Posterior cingulate gyrus (tissue), 11 donors: ENCODE results near the gene DGAT2L6.
"Not testable (repeated sequence)": the region's sequence is repeated elsewhere in the genome, so short reads cannot be mapped to it uniquely, and the experiment has no call there.

Experiments used
- DNase-seq, 10 donors: peaks; one replicate each; pipeline versions ENCODE4 v3.0.0 to v3.0.0-alpha.2; 2020 to 2021; ENCODE audit warnings: mixed read lengths in 3 of 10
- intact Hi-C: fragments of 100-400 bp; cut with DNase I; formaldehyde crosslinking; loops from one replicate; pipeline ENCODE4 v1.15.1; 2023

DGAT2L6 gene

GRCh38 chrX:70190225-70190624 is 12.9 kb downstream of the DGAT2L6 start:
- DNase-seq, result no peak
- intact Hi-C loops, result no loop called here

GRCh38 chrX:70196961-70197720 is 19.9 kb downstream of the DGAT2L6 start:
- intact Hi-C loops, result no loop called here
- DNase-seq, result no peak

DNA sequence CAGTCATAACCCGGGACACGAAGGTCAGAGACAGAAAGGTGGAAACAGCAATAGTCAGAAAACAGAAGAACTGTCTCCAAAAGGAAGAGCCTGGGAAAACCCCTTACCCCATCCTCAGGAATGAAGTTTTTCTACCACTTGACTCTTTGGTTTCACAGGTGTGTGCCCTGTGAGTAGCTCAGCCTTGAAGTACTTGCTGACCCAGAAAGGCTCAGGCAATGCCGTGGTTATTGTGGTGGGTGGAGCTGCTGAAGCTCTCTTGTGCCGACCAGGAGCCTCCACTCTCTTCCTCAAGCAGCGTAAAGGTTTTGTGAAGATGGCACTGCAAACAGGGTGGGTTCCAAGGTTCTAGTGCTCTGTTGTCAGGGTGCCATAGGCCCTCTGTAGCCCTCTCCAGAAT is 24.4 kb downstream of the DGAT2L6 start:
- intact Hi-C loops, result no loop called here
- no peak for DNase-seq

DNA sequence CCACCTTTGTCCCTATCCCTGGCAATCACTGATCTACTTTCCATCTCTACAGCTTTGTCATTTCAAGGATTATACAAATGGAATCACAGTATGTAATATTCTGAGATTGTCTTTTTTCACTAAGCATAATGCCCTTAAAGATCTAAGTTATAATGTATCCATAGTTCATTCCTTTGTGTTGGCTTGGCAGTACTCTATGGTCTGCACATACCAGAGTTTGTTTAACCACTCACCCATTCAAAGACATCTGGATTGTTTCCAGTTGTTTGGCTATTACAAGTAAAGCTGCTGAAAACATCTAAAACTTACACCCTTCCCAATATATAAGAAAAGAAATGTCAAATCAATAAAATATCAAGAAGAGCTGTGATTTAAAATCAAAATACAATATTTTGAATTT is 31.2 kb downstream of the DGAT2L6 start:
- intact Hi-C loops, result no loop called here
- no peak for DNase-seq

GRCh38 chrX:70209570-70209969 is 32.3 kb downstream of the DGAT2L6 start:
- intact Hi-C loops, DNase-seq: not testable (repeated sequence)

- no peak for DNase-seq
Measured at GRCh38 chrX:70219938-70220764, 42.9 kb downstream of the DGAT2L6 start.

GRCh38 chrX:70226048-70226447 is 48.8 kb downstream of the DGAT2L6 start:
- DNase-seq, result no peak
- intact Hi-C loops, result no loop called here

More at GRCh38 chrX:70219938-70220764, 42.9 kb downstream of the DGAT2L6 start:
- intact Hi-C loops, result no loop called here

GRCh38 chrX:70226687-70227086 is 49.4 kb downstream of the DGAT2L6 start:
- no peak for DNase-seq
- intact Hi-C loops, result no loop called here

GRCh38 chrX:70231666-70232065 is 54.4 kb downstream of the DGAT2L6 start:
- intact Hi-C loops, result no loop called here
- DNase-seq, result no peak

- intact Hi-C loops, result no loop called here
- DNase-seq, result no peak
Measured at GRCh38 chrX:70234355-70234754, 57.1 kb downstream of the DGAT2L6 start, which contains the start of gene AWAT1. Gene AWAT1, plus strand, starts transcription at chrX:70234655. Its CDS starts 41 bp downstream, at chrX:70234696.

DNA sequence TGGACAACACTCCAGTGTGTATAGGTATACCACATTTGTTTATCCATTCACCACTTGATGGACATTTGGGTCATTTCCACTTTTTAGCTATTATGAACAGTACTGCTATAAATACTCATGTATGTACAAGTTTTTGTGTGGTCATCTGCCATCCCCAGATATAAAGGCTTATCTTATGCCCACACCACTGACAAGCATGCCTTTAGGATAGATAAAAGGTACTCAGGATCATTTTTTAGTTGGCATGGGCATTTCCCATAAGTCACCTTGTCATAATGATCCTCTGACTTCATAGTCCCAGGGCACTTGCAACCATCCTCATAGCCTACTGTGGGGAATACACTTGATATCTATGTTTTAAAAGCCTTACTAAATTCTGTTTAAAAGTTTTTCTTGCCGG is 63.5 kb downstream of the DGAT2L6 start:
- intact Hi-C loops, result no loop called here
- DNase-seq, result no peak

DNA sequence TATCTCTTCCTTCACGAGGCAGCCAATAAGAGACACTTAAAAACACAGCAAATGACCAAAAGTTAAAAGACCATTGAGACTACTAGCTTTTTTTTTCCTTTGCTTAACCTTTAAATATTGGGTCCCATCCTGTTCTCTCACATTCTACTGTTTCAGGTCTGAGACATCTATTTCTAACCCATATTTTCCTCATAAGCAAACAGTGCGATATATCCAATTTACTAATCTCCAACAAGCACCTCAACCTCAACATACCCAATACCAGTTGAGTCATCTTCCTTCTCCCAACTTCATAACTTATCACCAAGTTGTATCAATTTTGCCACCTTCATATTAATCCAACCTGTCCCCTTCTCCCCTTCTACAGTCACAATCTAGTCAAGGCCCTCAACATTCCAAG is 64.2 kb downstream of the DGAT2L6 start:
- DNase-seq, result no peak
- intact Hi-C loops, result no loop called here

DNA sequence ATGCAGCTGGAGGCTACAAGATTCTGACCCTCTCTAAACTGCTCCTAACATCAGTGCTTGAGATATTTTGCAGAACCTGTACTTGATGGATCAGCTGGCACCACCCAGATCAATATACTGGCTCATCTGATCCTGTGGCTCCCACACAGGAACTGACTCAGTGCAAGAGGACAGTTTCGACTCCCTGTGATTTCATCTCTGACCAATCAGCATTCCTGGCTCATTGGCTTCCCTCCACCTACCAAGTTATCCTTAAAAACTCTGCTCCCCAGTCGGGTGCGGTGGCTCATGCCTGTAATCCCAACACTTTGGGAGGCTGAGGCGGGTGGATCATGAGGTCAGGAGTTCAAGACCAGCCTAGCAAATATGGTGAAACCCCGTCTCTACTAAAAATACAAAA is 66.3 kb downstream of the DGAT2L6 start:
- DNase-seq, intact Hi-C loops: not testable (repeated sequence)

DNA sequence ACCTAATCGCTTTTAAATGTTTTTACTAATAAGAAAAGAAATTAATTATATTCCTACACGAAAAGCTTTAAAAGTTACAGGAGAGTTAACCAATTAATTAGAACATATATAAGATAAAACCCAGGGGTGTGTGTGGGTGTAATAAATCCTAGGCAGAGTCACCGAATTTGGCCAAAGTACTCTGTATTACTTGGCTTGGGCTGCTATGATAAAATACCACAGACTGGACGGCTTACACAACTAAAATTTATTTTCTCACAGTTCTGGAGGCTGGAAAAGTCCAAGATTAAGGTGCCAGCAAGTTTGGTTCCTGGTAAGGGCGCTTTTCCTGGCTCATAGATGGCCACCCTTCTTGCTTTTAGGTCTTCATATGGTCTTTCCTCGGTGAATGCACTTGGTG is 67.6 kb downstream of the DGAT2L6 start:
- intact Hi-C loops, result no loop called here
- DNase-seq, result no peak

GRCh38 chrX:70247252-70247651 is 70.0 kb downstream of the DGAT2L6 start:
- intact Hi-C loops, result no loop called here

GRCh38 chrX:70252491-70252890 is 75.2 kb downstream of the DGAT2L6 start:
- intact Hi-C loops, result no loop called here
- DNase-seq, result no peak

More at GRCh38 chrX:70247252-70247651, 70.0 kb downstream of the DGAT2L6 start:
- no peak for DNase-seq

- intact Hi-C loops, result no loop called here
- DNase-seq, result no peak
Measured at GRCh38 chrX:70253377-70254062, 76.2 kb downstream of the DGAT2L6 start.

DNA sequence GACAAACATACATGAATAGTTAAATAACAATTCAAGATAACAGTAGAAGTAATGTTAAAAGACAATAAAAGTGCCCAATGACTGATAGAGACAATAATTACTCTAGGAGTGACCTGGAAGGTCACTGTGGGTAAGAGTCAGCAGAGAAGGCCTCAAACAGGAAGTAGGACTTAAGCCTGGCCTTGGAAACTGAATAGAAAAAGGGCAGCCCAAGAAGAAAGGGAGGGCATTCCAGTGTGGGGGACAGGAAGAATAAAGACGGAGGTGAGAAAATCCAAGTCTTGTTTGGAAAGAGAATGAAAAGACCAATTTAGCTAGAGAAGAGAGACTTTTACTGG is 76.7 kb downstream of the DGAT2L6 start:
- no peak for DNase-seq
- intact Hi-C loops, result no loop called here

DNA sequence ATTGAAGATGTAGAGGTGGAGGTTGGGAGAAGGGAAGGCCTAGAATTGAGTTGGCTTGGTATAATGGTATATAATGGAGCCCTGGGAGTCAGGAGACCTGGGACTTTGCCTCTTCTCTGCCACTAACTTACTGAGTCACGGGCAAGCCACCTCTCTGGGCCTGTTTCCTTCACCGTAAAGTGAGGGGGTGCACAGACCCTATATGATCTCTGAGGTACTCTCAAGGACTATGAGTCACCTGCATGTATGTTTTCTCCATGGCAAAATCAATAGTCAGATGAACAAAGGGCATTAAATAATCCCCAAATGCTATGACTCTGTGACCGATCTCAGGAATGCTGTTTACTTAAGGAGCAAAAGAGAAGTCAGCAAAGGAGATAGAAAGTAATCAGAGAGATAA is 77.6 kb downstream of the DGAT2L6 start:
- no peak for DNase-seq
- intact Hi-C loops, result no loop called here
